ENCODE data around the gene CXCL8. TPM values are rescaled to one million over a fixed set of nuclear protein-coding genes. Genes with fewer than 3 reads are reported as not detected.
"Not testable (repeated sequence)": the region's sequence is repeated elsewhere in the genome, so short reads cannot be mapped to it uniquely, and the experiment has no call there.

Gene CXCL8
- total and polyA plus RNA-seq, 9 of the 15 experiments (the other 6 are each of a cell fraction or from before 2014, with no cell fraction given) = 1.6 to 7.7 (median 3.3) TPM

DNA sequence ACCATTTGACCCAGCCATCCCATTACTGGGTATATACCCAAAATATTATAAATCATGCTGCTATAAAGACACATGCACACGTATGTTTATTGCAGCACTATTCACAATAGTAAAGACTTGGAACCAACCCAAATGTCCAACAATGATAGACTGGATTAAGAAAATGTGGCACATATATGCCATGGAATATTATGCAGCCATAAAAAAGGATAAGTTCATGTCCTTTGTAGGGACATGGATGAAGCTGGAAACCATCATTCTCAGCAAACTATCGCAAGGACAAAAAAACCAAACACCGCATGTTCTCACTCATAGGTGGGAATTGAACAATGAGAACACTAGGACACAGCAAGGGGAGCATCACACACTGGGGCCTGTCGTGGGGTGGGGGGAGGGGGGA, 49.2 kb upstream of the CXCL8 start:
- H3K36me3 ChIP-seq (ENCODE audit: control insufficient read depth, insufficient read depth, low read length); H3K9me1 ChIP-seq (ENCODE audit: control insufficient read depth, insufficient read depth, low read length); ATAC-seq; H4K20me1 ChIP-seq (replicated peaks; ENCODE audit: control insufficient read depth, insufficient read depth, low read length); DNase-seq (ENCODE audit: extremely low read depth in 1 of 4, low spot score in 3 of 4); H2AFZ ChIP-seq (ENCODE audit: low read depth, low read length); H3K27me3 ChIP-seq (ENCODE audit: control insufficient read depth in 2 of 2, insufficient read depth in 2 of 2, low read length in 2 of 2); H3K9ac ChIP-seq (ENCODE audit: insufficient read depth in 1 of 2, low read depth in 2 of 2, low read length in 2 of 2); POLR2A ChIA-PET; H3K9me3 ChIP-seq (replicated peaks; ENCODE audit: control insufficient read depth, insufficient read depth, low read depth, low read length); intact Hi-C loops (cut with micrococcal nuclease); CTCF ChIA-PET (ENCODE audit: low intra/inter-chr PET ratio); H3K27ac ChIP-seq (ENCODE audit: extremely low read depth, low read depth, low read length); in situ Hi-C loops (cut with MboI); H3K4me2 ChIP-seq (ENCODE audit: insufficient read depth, low read length); H3K79me2 ChIP-seq (ENCODE audit: control insufficient read depth, insufficient read depth, low read length); H3K4me3 ChIP-seq; FAIRE-seq; BruUV-seq (replicated peaks); H3K4me1 ChIP-seq (replicated peaks in 1 of 2; ENCODE audit: control insufficient read depth in 2 of 2, insufficient read depth in 2 of 2, low read length in 2 of 2): not testable (repeated sequence)
- TF ChIP-seq ZNF146 (CRISPR knock-in tag; IDR thresholded peaks at IDR 0.05; ENCODE audit: unreplicated experiment) (peak; percentile 62), BCOR (IDR thresholded peaks at IDR 0.05) (peak; percentile 51)
- WGBS (ENCODE audit: insufficient coverage, low coverage, missing lambda C conversion rate) = 83% methylated on average over 2 of the region's 4 CpGs

DNA sequence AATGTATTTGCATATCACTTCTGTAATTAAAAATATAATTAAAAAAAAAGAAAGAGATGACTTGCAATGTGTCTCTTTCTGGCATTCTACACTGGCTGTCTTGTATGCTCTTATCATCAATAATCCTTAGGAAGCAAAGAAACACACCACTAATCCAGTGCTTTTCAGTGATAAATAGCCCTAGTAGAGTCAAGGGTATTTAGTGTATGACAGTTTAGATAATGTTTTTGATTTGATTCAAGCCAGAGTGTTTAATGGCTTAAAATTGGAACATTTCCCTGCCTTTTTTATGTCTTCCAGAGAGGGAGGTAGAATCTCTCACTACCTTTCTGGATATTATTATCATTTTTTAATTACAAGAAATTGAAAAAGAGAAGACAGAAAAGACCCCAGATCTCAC, 48.6 kb upstream of the CXCL8 start:
- Histone ChIP-seq H3K4me2 (ENCODE audit: insufficient read depth, low read length) (no peak overlapping the region), H3K79me2 (ENCODE audit: control insufficient read depth, insufficient read depth, low read length) (no peaks in the 10 kb centered on the region), H3K36me3 (ENCODE audit: control insufficient read depth, insufficient read depth, low read length) (no peaks in the 10 kb centered on the region), H4K20me1 (replicated peaks; ENCODE audit: control insufficient read depth, insufficient read depth, low read length) (no peaks in the 10 kb centered on the region), H3K9me3 (replicated peaks; ENCODE audit: control insufficient read depth, insufficient read depth, low read depth, low read length) (no peaks in the 10 kb centered on the region), H3K4me3 (no peak overlapping the region), H3K9ac (ENCODE audit: insufficient read depth in 1 of 2, low read depth in 2 of 2, low read length in 2 of 2) (no peak overlapping the region), H3K27me3 (ENCODE audit: control insufficient read depth in 2 of 2, insufficient read depth in 2 of 2, low read length in 2 of 2) (no peaks in the 10 kb centered on the region), H3K27ac (ENCODE audit: extremely low read depth, low read depth, low read length) (no peak overlapping the region), H3K4me1 (replicated peaks in 1 of 2; ENCODE audit: control insufficient read depth in 2 of 2, insufficient read depth in 2 of 2, low read length in 2 of 2) (no peaks in the 10 kb centered on the region), H2AFZ (ENCODE audit: low read depth, low read length) (no peak overlapping the region; the same call in 1 of the 2 replicates), H3K9me1 (ENCODE audit: control insufficient read depth, insufficient read depth, low read length) (no peaks in the 10 kb centered on the region)
- intact Hi-C loops (cut with micrococcal nuclease) = no loop called here
- DNase-seq (ENCODE audit: extremely low read depth in 1 of 4, low spot score in 3 of 4) (no peak), ATAC-seq (no peak), FAIRE-seq (no peak)
- BruUV-seq (replicated peaks) = no TSS peak
- in situ Hi-C loops (cut with MboI) = no loop called here
- TF ChIP-seq SNRNP70 (optimal IDR thresholded peaks at IDR 0.05; ENCODE audit: low read depth, low read length) (no peak), ZNF586 (CRISPR knock-in tag; conservative IDR thresholded peaks at IDR 0.05) (no peak), POLR2A (conservative IDR thresholded peaks at IDR 0.05) (no peak), DMBX1 (CRISPR knock-in tag; IDR thresholded peaks at IDR 0.05; ENCODE audit: borderline replicate concordance) (no peak), CEBPG (CRISPR knock-in tag; IDR thresholded peaks at IDR 0.05) (no peak), CEBPG (tag; conservative IDR thresholded peaks at IDR 0.05 in 1 of 2, IDR thresholded peaks at IDR 0.05 in 1 of 2) (no peak), ZNF134 (CRISPR knock-in tag; conservative IDR thresholded peaks at IDR 0.05) (no peak), ZNF57 (CRISPR knock-in tag; IDR thresholded peaks at IDR 0.05) (no peak), SLC30A9 (CRISPR knock-in tag; IDR thresholded peaks at IDR 0.05) (no peak), RBM17 (IDR thresholded peaks at IDR 0.05; ENCODE audit: borderline replicate concordance, low read depth, low read length) (no peak), PURB (CRISPR knock-in tag; IDR thresholded peaks at IDR 0.05; ENCODE audit: low read depth) (no peak)
- TF ChIP-seq, protein P1, sequence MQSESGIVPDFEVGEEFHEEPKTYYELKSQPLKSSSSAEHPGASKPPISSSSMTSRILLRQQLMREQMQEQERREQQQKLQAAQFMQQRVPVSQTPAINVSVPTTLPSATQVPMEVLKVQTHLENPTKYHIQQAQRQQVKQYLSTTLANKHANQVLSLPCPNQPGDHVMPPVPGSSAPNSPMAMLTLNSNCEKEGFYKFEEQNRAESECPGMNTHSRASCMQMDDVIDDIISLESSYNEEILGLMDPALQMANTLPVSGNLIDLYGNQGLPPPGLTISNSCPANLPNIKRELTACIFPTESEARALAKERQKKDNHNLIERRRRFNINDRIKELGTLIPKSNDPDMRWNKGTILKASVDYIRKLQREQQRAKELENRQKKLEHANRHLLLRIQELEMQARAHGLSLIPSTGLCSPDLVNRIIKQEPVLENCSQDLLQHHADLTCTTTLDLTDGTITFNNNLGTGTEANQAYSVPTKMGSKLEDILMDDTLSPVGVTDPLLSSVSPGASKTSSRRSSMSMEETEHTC (IDR thresholded peaks at IDR 0.05) = no peak
- TF ChIP-seq, protein P2, sequence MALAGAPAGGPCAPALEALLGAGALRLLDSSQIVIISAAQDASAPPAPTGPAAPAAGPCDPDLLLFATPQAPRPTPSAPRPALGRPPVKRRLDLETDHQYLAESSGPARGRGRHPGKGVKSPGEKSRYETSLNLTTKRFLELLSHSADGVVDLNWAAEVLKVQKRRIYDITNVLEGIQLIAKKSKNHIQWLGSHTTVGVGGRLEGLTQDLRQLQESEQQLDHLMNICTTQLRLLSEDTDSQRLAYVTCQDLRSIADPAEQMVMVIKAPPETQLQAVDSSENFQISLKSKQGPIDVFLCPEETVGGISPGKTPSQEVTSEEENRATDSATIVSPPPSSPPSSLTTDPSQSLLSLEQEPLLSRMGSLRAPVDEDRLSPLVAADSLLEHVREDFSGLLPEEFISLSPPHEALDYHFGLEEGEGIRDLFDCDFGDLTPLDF (CRISPR knock-in tag; IDR thresholded peaks at IDR 0.05) = no peak
- CTCF ChIA-PET (ENCODE audit: low intra/inter-chr PET ratio) = no interaction called here
- POLR2A ChIA-PET = no interaction called here
